CD4-positive, alpha-beta memory T cell (primary cell): ENCODE data around the gene ELOA2. TPM values are rescaled to one million over a fixed set of nuclear protein-coding genes. Genes with fewer than 3 reads are reported as not detected.
A peak's percentile ranks its signal among the peaks of the same experiment; 100 is the strongest.

Experiments
- CTCF ChIA-PET: fragments of 350-600 bp; sonication (Branson Sonifier 250); formaldehyde crosslinking; loops from one replicate; lab custom pipeline; 2021; ENCODE audit warnings: inconsistent platforms; ENCODE audit not compliant: partially characterized antibody; lab: Charles Lee
- POLR2A ChIA-PET: fragments of 350-600 bp; sonication (Branson Sonifier 250); formaldehyde crosslinking; loops from one replicate; lab custom pipeline; 2021; ENCODE audit not compliant: partially characterized antibody; lab: Charles Lee
- DNase-seq, 5 donors: peaks; one replicate each; pipeline versions ENCODE4 v3.0.0 to v3.0.0-alpha.2; 2020 to 2022; ENCODE audit warnings: mixed read lengths in 1 of 5
- H3K27ac ChIP-seq: one replicate; pipeline ENCODE4 v1.7.0; 2013; ENCODE audit warnings: low read depth, low read length
- H3K27me3 ChIP-seq: 2 replicates; pipeline ENCODE4 v1.7.0; 2013; ENCODE audit warnings: mild to moderate bottlenecking, low read length, moderate library complexity; ENCODE audit not compliant: insufficient read depth
- H3K36me3 ChIP-seq: 2 replicates; pipeline ENCODE4 v1.7.0; 2013; ENCODE audit warnings: mild to moderate bottlenecking, low read length, moderate library complexity; ENCODE audit not compliant: insufficient read depth
- H3K4me1 ChIP-seq: 2 replicates; pipeline ENCODE4 v1.7.0; 2013; ENCODE audit warnings: mild to moderate bottlenecking, low read length, moderate library complexity; ENCODE audit not compliant: insufficient read depth
- H3K4me3 ChIP-seq, 2 donors: one replicate each; pipeline ENCODE4 v1.7.0; 2013; ENCODE audit warnings: low read length in 2 of 2, mild to moderate bottlenecking in 1 of 2
- H3K9me3 ChIP-seq, 2 donors: one replicate each; pipeline ENCODE4 v1.7.0; 2013; ENCODE audit warnings: low read length in 2 of 2, control low read depth in 1 of 2; ENCODE audit not compliant: control insufficient read depth in 1 of 2
- H3K27ac Mint-ChIP-seq, 7 donors: one replicate each; pipeline ENCODE4 v1.8.0; 2020 to 2021; ENCODE audit warnings: mixed read lengths in 7 of 7, mild to moderate bottlenecking in 6 of 7, inconsistent platforms in 3 of 7, moderate library complexity in 3 of 7
- H3K27me3 Mint-ChIP-seq, 2 donors: one replicate each; pipeline ENCODE4 v1.8.0; 2020 to 2021; ENCODE audit warnings: mixed read lengths in 2 of 2
- H3K36me3 Mint-ChIP-seq, 2 donors: one replicate each; pipeline ENCODE4 v1.8.0; 2020 to 2021; ENCODE audit warnings: mixed read lengths in 2 of 2, inconsistent platforms in 1 of 2, mild to moderate bottlenecking in 1 of 2
- H3K4me1 Mint-ChIP-seq, 4 donors: one replicate each; pipeline ENCODE4 v1.8.0; 2020 to 2021; ENCODE audit warnings: mixed read lengths in 4 of 4, mild to moderate bottlenecking in 1 of 4
- H3K4me3 Mint-ChIP-seq, 8 donors: one replicate each; pipeline ENCODE4 v1.8.0; 2020 to 2021; ENCODE audit warnings: mixed read lengths in 8 of 8, mild to moderate bottlenecking in 7 of 8, moderate library complexity in 6 of 8, inconsistent platforms in 3 of 8
- H3K9me3 Mint-ChIP-seq, 8 donors: one replicate each; pipeline ENCODE4 v1.8.0; 2020 to 2021; ENCODE audit warnings: mixed read lengths in 8 of 8, mild to moderate bottlenecking in 5 of 8, inconsistent platforms in 3 of 8, moderate library complexity in 1 of 8
- intact Hi-C: fragments of 100-400 bp; cut with micrococcal nuclease; formaldehyde crosslinking; loops from one replicate; pipeline ENCODE4 v1.15.1; 2023
- polyA plus RNA-seq, 2 donors: library from polyadenylated mRNA; unstranded; fragments of 300-500 nt; fragmentation: Illumina TruSeq; gene quantifications; one replicate each; pipeline ENCODE4 v1.2.3, GENCODE V29; 2021
- total RNA-seq, 2 experiments: library from RNA; stranded (reverse); gene quantifications; one replicate each; pipeline ENCODE4 v1.2.3, GENCODE V29; 2021

ELOA2 gene
- total and polyA plus RNA-seq, 4 experiments from 2014 or later: not detected

DNA sequence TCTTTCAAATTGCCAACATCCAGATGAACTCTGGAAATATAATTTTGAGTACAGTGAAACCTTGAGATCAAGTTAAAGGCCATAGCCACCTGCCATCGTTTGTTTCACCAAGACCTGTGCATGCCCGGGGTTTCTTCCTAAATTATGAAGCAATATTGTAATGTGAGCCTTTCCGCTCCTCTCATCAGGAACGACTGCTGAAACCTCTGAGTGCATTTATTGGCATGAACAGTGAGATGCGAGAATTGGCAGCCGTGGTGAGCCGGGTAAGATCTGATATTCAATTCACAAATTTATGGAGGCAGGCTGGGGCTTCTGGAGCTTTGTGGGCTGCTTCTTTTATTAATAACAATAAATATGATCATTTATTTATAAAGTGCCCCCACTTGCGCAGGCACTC, 27.7 kb upstream of the ELOA2 start:
- H3K27me3 Mint-ChIP-seq: peaks cover 0 to 4% of the 10 kb centered on the region in 2 donors
- peaks cover 5% of the 10 kb centered on the region for H3K27me3 ChIP-seq
- no peaks in the 10 kb centered on the region for H3K36me3 Mint-ChIP-seq
- H3K4me1 Mint-ChIP-seq: no peaks in the 10 kb centered on the region
- H3K4me1 ChIP-seq: no peaks in the 10 kb centered on the region
- DNase-seq: no peak
- intact Hi-C loops: no loop called here
- H3K27ac ChIP-seq: no peak overlapping the region
- POLR2A ChIA-PET: no interaction called here
- CTCF ChIA-PET: no interaction called here
- H3K27ac Mint-ChIP-seq: no peak overlapping the region
- no peak overlapping the region for H3K4me3 Mint-ChIP-seq
- H3K4me3 ChIP-seq: no peak overlapping the region
- no peaks in the 10 kb centered on the region for H3K9me3 ChIP-seq
- no peaks in the 10 kb centered on the region for H3K36me3 ChIP-seq
- peaks cover 0 to 2% (median 0%) of the 10 kb centered on the region in 8 donors for H3K9me3 Mint-ChIP-seq

DNA sequence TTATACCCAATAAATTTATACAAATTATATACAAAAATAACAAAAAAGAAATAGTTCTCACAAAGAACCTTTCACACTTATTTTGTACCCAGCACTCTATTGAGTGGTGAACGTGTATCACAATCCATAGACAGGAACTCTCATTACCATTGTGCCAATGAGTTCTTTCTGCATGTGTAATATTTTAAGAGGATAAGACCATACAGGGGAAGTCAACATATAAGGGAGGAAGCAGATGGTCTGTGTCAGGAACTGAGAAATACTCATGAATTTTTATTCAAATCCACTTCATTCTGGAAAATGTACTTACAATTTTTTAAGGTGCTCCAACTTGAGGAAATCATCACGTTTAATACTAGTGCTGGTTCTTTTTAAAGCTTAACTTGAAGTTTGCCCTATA, 27.1 kb upstream of the ELOA2 start:
- Histone ChIP-seq H3K27ac (no peak overlapping the region), H3K36me3 (no peaks in the 10 kb centered on the region), H3K4me1 (no peaks in the 10 kb centered on the region), H3K9me3 (no peaks in the 10 kb centered on the region), H3K27me3 (peaks cover 5% of the 10 kb centered on the region), H3K4me3 (no peak overlapping the region)
- no peaks in the 10 kb centered on the region for H3K4me1 Mint-ChIP-seq
- H3K4me3 Mint-ChIP-seq: no peak overlapping the region
- no peak for DNase-seq
- H3K36me3 Mint-ChIP-seq: no peaks in the 10 kb centered on the region
- intact Hi-C loops: no loop called here
- CTCF ChIA-PET: no interaction called here
- H3K27ac Mint-ChIP-seq: no peak overlapping the region
- POLR2A ChIA-PET: no interaction called here
- peaks cover 0 to 4% of the 10 kb centered on the region in 2 donors for H3K27me3 Mint-ChIP-seq
- H3K9me3 Mint-ChIP-seq: peaks cover 0 to 3% (median 0%) of the 10 kb centered on the region in 8 donors

- no peak for DNase-seq
- intact Hi-C loops: no loop called here
- H3K4me3 ChIP-seq: no peak overlapping the region
- H3K4me1 ChIP-seq: no peaks in the 10 kb centered on the region
- H3K27me3 Mint-ChIP-seq: peaks cover 0 to 3% of the 10 kb centered on the region in 2 donors
- H3K36me3 Mint-ChIP-seq: no peaks in the 10 kb centered on the region
- H3K4me1 Mint-ChIP-seq: peaks cover 0 to 1% (median under 1%) of the 10 kb centered on the region in 4 donors
- ChIA-PET CTCF (interaction anchor here (0.8 to 4.9 kb wide), 3 partner anchors 12 to 701 kb away, joined by 3 to 19 read pairs (median 6); no protein-coding TSS in a partner anchor), POLR2A (no interaction called here)
- no peaks in the 10 kb centered on the region for H3K27me3 ChIP-seq
- H3K27ac Mint-ChIP-seq: no peak overlapping the region
- peaks cover 0 to 1% (median 0%) of the 10 kb centered on the region in 8 donors for H3K9me3 Mint-ChIP-seq
- no peaks in the 10 kb centered on the region for H3K36me3 ChIP-seq
- H3K4me3 Mint-ChIP-seq: no peak overlapping the region
- H3K9me3 ChIP-seq: no peaks in the 10 kb centered on the region
- H3K27ac ChIP-seq: no peak overlapping the region
Measured at GRCh38 chr18:47054369-47054768, 18.9 kb upstream of the ELOA2 start.

GRCh38 chr18:47050468-47050867, 15.0 kb upstream of the ELOA2 start:
- ChIA-PET CTCF (interaction anchor here (0.6 to 2.2 kb wide), 5 partner anchors 9 to 706 kb away, joined by 3 to 19 read pairs (median 4); no protein-coding TSS in a partner anchor), POLR2A (no interaction called here)
- no peaks in the 10 kb centered on the region for H3K9me3 ChIP-seq
- no peak overlapping the region for H3K4me3 ChIP-seq
- H3K4me1 Mint-ChIP-seq: peaks cover 0 to 1% (median under 1%) of the 10 kb centered on the region in 4 donors
- no peaks in the 10 kb centered on the region for H3K36me3 ChIP-seq
- no peaks in the 10 kb centered on the region for H3K9me3 Mint-ChIP-seq
- H3K27me3 ChIP-seq: no peaks in the 10 kb centered on the region
- H3K4me3 Mint-ChIP-seq: no peak overlapping the region
- H3K27me3 Mint-ChIP-seq: peaks cover 0 to 3% of the 10 kb centered on the region in 2 donors
- H3K36me3 Mint-ChIP-seq: no peaks in the 10 kb centered on the region
- H3K27ac ChIP-seq: no peak overlapping the region
- intact Hi-C loops: loop anchor here (1.0 kb wide), 1 partner anchor 699 kb away; no protein-coding TSS in a partner anchor
- peak in 4 of 5 donors; percentile 12 to 27 (median 12) for DNase-seq
- no peaks in the 10 kb centered on the region for H3K4me1 ChIP-seq
- no peak overlapping the region for H3K27ac Mint-ChIP-seq

- no peak for DNase-seq
- H3K4me1 ChIP-seq: no peaks in the 10 kb centered on the region
- POLR2A ChIA-PET: no interaction called here
- Mint-ChIP-seq H3K36me3 (no peaks in the 10 kb centered on the region), H3K4me3 (no peak overlapping the region), H3K4me1 (no peaks in the 10 kb centered on the region), H3K9me3 (peaks cover 0 to 1% (median 0%) of the 10 kb centered on the region in 8 donors), H3K27me3 (peaks cover 4 to 10% of the 10 kb centered on the region in 2 donors), H3K27ac (no peak overlapping the region)
- no peaks in the 10 kb centered on the region for H3K9me3 ChIP-seq
- H3K27ac ChIP-seq: no peak overlapping the region
- H3K36me3 ChIP-seq: no peaks in the 10 kb centered on the region
- CTCF ChIA-PET: no interaction called here
- H3K4me3 ChIP-seq: no peak overlapping the region
- no peaks in the 10 kb centered on the region for H3K27me3 ChIP-seq
- intact Hi-C loops: no loop called here
Measured at GRCh38 chr18:47040982-47041381, 5.6 kb upstream of the ELOA2 start.

DNA sequence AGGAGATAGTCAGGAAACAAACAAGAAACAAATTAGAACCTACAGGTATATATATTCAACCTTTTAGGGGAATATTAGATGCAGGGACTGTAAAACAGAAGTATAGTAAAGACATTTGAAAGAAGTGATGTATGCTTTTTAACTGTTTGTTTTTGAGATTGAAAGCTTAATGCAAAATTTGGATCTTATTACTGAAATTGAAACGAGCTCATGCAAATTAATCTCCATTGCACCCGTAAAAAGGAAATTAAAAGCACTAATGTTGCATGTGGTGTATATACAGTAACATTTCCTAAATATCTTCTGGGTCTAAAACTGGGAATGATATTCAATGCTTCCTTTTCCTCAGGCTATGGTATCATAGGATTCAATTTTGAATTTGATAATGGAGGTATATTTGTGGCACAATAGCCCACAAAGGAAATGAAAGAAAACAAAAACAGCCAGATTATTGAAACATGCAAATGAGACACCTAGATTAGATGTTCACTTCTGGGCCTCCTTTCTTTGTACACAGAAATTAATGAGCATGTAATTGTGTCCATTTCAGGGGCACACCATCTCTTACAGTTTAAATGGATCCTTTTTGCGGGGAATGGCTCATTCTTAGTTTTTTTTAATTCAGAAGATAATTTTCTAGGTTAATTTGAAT, 1.6 kb upstream of the ELOA2 start:
- ChIA-PET POLR2A (no interaction called here), CTCF (no interaction called here)
- Histone ChIP-seq H3K36me3 (no peaks in the 10 kb centered on the region), H3K4me3 (no peak overlapping the region), H3K27me3 (no peaks in the 10 kb centered on the region), H3K9me3 (no peaks in the 10 kb centered on the region), H3K4me1 (no peaks in the 10 kb centered on the region), H3K27ac (no peak overlapping the region)
- Mint-ChIP-seq H3K27me3 (peaks cover 4 to 10% of the 10 kb centered on the region in 2 donors), H3K9me3 (peaks cover 0 to 9% (median 1%) of the 10 kb centered on the region in 8 donors), H3K36me3 (no peaks in the 10 kb centered on the region), H3K4me1 (no peaks in the 10 kb centered on the region), H3K27ac (no peak overlapping the region), H3K4me3 (no peak overlapping the region)
- intact Hi-C loops: no loop called here
- no peak for DNase-seq

DNA sequence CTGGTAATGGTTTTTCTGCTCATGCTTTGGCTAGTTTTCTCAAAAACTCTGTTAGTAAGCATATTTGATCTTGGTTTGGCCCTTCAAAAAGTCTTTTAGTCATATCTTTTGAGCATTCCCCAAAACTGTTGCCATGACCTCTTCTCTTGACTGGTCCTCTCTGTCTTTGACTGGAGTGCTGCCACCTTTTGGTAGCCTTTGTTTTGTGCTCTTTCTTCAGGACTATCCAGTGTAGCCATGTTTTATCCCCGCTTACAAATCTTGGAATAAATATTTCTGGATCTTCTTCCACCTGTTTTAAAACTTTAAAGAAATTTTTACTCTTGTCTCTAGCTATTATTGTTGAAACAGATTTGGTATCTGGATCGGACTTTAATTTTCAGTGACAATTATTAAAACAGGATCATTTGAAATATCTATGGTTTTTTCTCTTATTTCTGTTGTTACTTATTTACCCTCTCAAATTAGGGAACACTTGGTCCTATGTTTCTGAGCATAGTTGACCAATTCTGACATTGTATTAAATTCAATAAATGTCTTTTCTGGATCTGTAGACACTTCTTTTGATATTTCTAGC, 965 bp upstream of the ELOA2 start:
- Histone ChIP-seq H3K27me3 (no peaks in the 10 kb centered on the region), H3K36me3 (no peaks in the 10 kb centered on the region), H3K4me1 (no peaks in the 10 kb centered on the region), H3K4me3 (no peak overlapping the region), H3K9me3 (no peaks in the 10 kb centered on the region), H3K27ac (no peak overlapping the region)
- Mint-ChIP-seq H3K4me1 (no peaks in the 10 kb centered on the region), H3K27ac (no peak overlapping the region), H3K27me3 (peaks cover 4 to 9% of the 10 kb centered on the region in 2 donors), H3K36me3 (peaks cover 0 to under 1% of the 10 kb centered on the region in 2 donors), H3K4me3 (no peak overlapping the region), H3K9me3 (peaks cover 0 to 15% (median 6%) of the 10 kb centered on the region in 8 donors)
- POLR2A ChIA-PET: no interaction called here
- intact Hi-C loops: no loop called here
- no peak for DNase-seq
- CTCF ChIA-PET: no interaction called here
